Mesodermal cell (in vitro differentiated cells): ENCODE results near the gene KRT6C.
"Not testable (repeated sequence)": the region's sequence is repeated elsewhere in the genome, so short reads cannot be mapped to it uniquely, and the experiment has no call there.

Experiments used
- H3K27ac ChIP-seq: 2 replicates; pipeline ENCODE4 v1.7.0; 2013; ENCODE audit warnings: mild to moderate bottlenecking, low read depth, low read length, moderate library complexity; ENCODE audit not compliant: severe bottlenecking
- H3K36me3 ChIP-seq: 2 replicates; pipeline ENCODE4 v1.7.1; 2013; ENCODE audit warnings: mild to moderate bottlenecking, low read length, moderate library complexity; ENCODE audit not compliant: control insufficient read depth, insufficient read depth
- H3K4me1 ChIP-seq: one replicate; pipeline ENCODE4 v1.7.1; 2013; ENCODE audit warnings: mild to moderate bottlenecking, low read length; ENCODE audit not compliant: insufficient read depth, control insufficient read depth, poor library complexity, severe bottlenecking
- H3K4me3 ChIP-seq: 2 replicates; pipeline ENCODE4 v1.7.0; 2013; ENCODE audit warnings: low read length, control low read depth, mild to moderate bottlenecking; ENCODE audit not compliant: insufficient read depth, poor library complexity, severe bottlenecking; ENCODE audit errors: extremely low read depth
- H3K9me3 ChIP-seq: 2 replicates; pipeline ENCODE4 v1.7.1; 2013; ENCODE audit warnings: mild to moderate bottlenecking, low read length, moderate library complexity; ENCODE audit not compliant: control insufficient read depth
- WGBS, 2 experiments: methylation state at CpG; one replicate each; pipeline ENCODE4 v1.1.5; 2013; ENCODE audit warnings: missing lambda C conversion rate in 2 of 2; ENCODE audit not compliant: insufficient coverage in 2 of 2; 5-methylcytosine and 5-hydroxymethylcytosine counted together

The KRT6C gene

DNA sequence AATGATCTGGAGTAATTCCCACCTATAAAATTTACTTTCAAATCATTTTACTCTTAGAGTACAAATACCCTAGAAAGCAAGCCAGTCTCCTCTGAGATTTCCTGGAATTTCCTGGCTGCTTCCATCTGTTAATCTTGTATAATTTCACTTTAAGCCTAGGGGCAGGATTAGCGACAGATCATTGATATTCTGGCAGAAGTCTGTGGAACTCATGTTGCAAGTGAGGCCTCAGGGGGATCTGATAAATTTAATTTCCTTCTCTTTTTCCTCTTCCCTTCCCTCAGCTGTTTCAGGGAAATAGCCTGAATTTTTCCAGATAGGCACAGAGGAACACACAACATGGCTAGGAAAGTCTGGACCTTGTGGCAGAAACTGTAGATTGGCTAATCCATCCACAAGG is 25.3 kb upstream of the KRT6C start:
- H3K9me3 ChIP-seq, result no peaks in the 10 kb centered on the region
- WGBS, 2 experiments, result no CpG with 5 or more reads among the region's 1 CpG

GRCh38 chr12:52497975-52498374 is 24.4 kb upstream of the KRT6C start:
- Histone ChIP-seq H3K36me3 (no peaks in the 10 kb centered on the region), H3K27ac (no peak overlapping the region), H3K9me3 (no peaks in the 10 kb centered on the region), H3K4me3 (no peak overlapping the region), H3K4me1 (peaks cover 8% of the 10 kb centered on the region)
- WGBS, 2 experiments, result 95 to 99% methylated on average over 6 to 7 of the region's 7 CpGs

More for the DNA sequence above, 25.3 kb upstream of the KRT6C start:
- no peak overlapping the region for H3K27ac ChIP-seq
- H3K4me1 ChIP-seq, result peaks cover 8% of the 10 kb centered on the region
- H3K36me3 ChIP-seq, result no peaks in the 10 kb centered on the region
- H3K4me3 ChIP-seq, result no peak overlapping the region

GRCh38 chr12:52496590-52497071 is 23.0 kb upstream of the KRT6C start:
- Histone ChIP-seq H3K4me3 (no peak overlapping the region), H3K4me1 (peaks cover 8% of the 10 kb centered on the region), H3K27ac (no peak overlapping the region), H3K9me3 (no peaks in the 10 kb centered on the region), H3K36me3 (no peaks in the 10 kb centered on the region)
- 25 to 38% methylated on average over 3 of the region's 4 CpGs for WGBS, 2 experiments

- WGBS, 2 experiments, result 60% methylated on average over 1 of the region's 2 CpGs; no CpG with 5 or more reads in 1 of the 2 experiments
- Histone ChIP-seq H3K4me3 (no peak overlapping the region), H3K4me1 (peaks cover 8% of the 10 kb centered on the region), H3K9me3 (no peaks in the 10 kb centered on the region), H3K36me3 (no peaks in the 10 kb centered on the region), H3K27ac (no peak overlapping the region)
Observed at GRCh38 chr12:52496054-52496453, 22.4 kb upstream of the KRT6C start.

DNA sequence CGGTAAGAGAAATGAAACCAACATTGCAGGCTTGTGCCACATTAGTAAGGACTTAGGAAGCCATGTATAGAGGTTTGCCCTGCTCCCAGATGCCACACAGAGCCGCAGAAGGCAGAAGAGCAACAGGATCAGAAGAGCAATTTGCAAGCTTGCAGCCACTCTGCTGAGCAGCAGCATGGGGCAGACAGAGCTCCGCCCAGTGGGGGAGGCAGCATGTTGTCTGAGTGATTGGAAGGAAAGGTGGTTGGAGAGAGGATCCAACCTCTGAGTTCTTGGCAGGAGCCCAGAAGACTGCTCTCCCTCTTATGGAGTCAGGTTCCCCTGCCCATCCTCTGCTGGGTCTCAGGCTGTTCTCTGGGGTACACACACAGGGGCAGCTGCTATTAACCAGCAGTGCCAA is 21.8 kb upstream of the KRT6C start:
- 16 to 17% methylated on average over 2 to 3 of the region's 3 CpGs for WGBS, 2 experiments
- peaks cover 8% of the 10 kb centered on the region for H3K4me1 ChIP-seq
- no peaks in the 10 kb centered on the region for H3K9me3 ChIP-seq
- no peak overlapping the region for H3K27ac ChIP-seq
- H3K36me3 ChIP-seq, result no peaks in the 10 kb centered on the region
- H3K4me3 ChIP-seq, result no peak overlapping the region

- whole genome bisulfite sequencing, 2 experiments, result 70 to 81% methylated on average over 2 to 4 of the region's 4 CpGs
- Histone ChIP-seq H3K27ac (no peak overlapping the region), H3K4me1 (peaks cover 8% of the 10 kb centered on the region), H3K36me3 (no peaks in the 10 kb centered on the region), H3K9me3 (no peaks in the 10 kb centered on the region), H3K4me3 (no peak overlapping the region)
Observed at GRCh38 chr12:52494518-52494917, 20.9 kb upstream of the KRT6C start.

- WGBS, 2 experiments, result no CpG with 5 or more reads among the region's 1 CpG
- Histone ChIP-seq H3K4me1 (peaks cover 8% of the 10 kb centered on the region), H3K36me3 (no peaks in the 10 kb centered on the region), H3K9me3 (no peaks in the 10 kb centered on the region), H3K27ac (no peak overlapping the region), H3K4me3 (no peak overlapping the region)
Observed at GRCh38 chr12:52494100-52494499, 20.5 kb upstream of the KRT6C start.

- Histone ChIP-seq H3K4me1 (peaks cover 8% of the 10 kb centered on the region), H3K27ac (no peak within 1 kb of the TSS), H3K36me3 (no peaks in the 10 kb centered on the region), H3K4me3 (no peak within 1 kb of the TSS), H3K9me3 (no peaks in the 10 kb centered on the region)
- WGBS, 2 experiments, result 73 to 87% methylated on average over 2 of the region's 2 CpGs
Observed at GRCh38 chr12:52493172-52493571, 19.6 kb upstream of the KRT6C start, which contains the start of gene KRT6A. TSS of gene KRT6A (minus strand) at chr12:52493257. CDS start at chr12:52493188, 69 bp downstream.

DNA sequence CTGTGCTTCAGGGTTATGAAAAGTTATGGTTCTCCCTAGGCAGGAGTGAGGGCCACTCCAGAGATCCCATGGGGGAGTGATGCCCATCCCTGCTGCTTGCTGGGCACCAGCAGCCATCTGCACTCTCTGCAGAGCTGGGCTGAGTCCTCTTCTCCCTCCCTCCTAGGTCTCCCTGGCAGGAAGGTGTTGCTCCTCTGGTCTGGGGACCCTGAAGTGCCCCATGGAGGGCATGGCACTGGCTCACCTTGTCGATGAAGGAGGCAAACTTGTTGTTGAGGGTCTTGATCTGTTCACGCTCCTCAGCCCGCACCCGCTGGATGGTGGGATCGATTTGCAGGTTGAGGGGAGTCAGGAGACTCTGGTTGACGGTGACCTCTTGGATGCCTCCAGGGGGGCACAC is 18.8 kb upstream of the KRT6C start:
- not testable (repeated sequence) for H3K27ac ChIP-seq, H3K9me3 ChIP-seq, H3K36me3 ChIP-seq, H3K4me1 ChIP-seq, H3K4me3 ChIP-seq
- 93 to 100% methylated on average over 1 to 5 of the region's 6 CpGs for WGBS, 2 experiments

DNA sequence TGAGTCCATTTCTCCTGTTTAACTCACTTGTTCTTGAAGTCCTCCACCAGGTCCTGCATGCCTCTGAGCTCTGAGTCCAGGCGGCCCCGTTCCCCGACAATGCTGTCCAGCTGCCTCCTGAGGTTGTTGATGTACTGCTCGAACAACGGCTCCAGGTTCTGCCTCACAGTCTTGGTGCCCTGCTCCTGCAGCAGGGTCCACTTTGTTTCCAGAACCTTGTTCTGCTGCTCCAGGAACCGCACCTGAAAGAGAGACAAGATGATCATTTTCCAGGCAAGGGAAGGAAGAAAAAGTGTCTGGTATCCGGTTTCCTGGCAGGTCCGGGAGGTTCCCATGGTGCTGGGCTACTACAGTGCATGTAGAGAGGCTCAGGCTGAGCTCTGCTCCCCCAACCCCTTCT is 17.9 kb upstream of the KRT6C start:
- WGBS, 2 experiments, result 92 to 97% methylated on average over 6 of the region's 8 CpGs

DNA sequence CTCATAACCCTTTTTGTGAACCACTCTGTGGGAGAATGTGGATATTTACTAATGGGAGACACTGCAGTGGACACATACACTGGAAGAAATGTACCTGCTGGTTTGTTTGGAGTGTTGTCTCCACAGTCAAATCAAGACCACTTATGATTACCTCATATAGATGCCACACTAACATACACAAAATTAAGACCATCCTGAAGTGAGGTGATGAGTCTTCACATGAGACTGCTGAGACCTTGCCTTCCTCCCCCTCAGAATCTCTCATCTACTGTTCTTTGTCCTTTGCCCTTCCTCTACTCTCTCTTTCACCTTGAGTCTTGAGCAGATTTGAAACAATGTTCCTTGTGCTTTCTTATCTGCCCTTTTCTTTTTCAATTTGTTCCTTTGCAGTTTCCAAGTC is 15.1 kb upstream of the KRT6C start:
- Histone ChIP-seq H3K4me3 (no peak overlapping the region), H3K27ac (no peak overlapping the region), H3K36me3 (no peaks in the 10 kb centered on the region), H3K4me1 (no peaks in the 10 kb centered on the region), H3K9me3 (no peaks in the 10 kb centered on the region)

More for the DNA sequence above, 17.9 kb upstream of the KRT6C start:
- not testable (repeated sequence) for H3K27ac ChIP-seq, H3K4me1 ChIP-seq, H3K9me3 ChIP-seq, H3K4me3 ChIP-seq, H3K36me3 ChIP-seq
